MG63 (cell line): Measurements from ENCODE around the gene NEK1. TPM values are rescaled to one million over a fixed set of nuclear protein-coding genes. Genes with fewer than 3 reads are reported as not detected.

ENCODE experiments used
- total RNA-seq: library from RNA; depleted of rRNA; stranded (reverse); fragments of >200 nt; shearing (Covaris generic); gene quantifications from 2 replicates; pipeline ENCODE4 v1.2.3, GENCODE V29; 2014; ENCODE audit warnings: low replicate concordance; rRNA removed

The NEK1 gene
- total RNA-seq, 1 experiment from 2014 or later, result 2.1 TPM

Other genes starting within 250 kb of the NEK1 start
- 1.9 and 6.1 TPM in 2 replicates for gene CLCN3, start 8.0 kb upstream of the NEK1 start, total RNA-seq
- 23.9 and 81.4 TPM in 2 replicates for gene HPF1, start 145.4 kb upstream of the NEK1 start, total RNA-seq